Measurements from ENCODE around the gene TGFB1. TPM values are rescaled to one million over a fixed set of nuclear protein-coding genes. Genes with fewer than 3 reads are reported as not detected.

Gene TGFB1
- total and polyA plus RNA-seq, 9 of the 15 experiments (the other 6 are each of a cell fraction or from before 2014, with no cell fraction given): 0.24 to 159 (median 17.2) TPM

DNA sequence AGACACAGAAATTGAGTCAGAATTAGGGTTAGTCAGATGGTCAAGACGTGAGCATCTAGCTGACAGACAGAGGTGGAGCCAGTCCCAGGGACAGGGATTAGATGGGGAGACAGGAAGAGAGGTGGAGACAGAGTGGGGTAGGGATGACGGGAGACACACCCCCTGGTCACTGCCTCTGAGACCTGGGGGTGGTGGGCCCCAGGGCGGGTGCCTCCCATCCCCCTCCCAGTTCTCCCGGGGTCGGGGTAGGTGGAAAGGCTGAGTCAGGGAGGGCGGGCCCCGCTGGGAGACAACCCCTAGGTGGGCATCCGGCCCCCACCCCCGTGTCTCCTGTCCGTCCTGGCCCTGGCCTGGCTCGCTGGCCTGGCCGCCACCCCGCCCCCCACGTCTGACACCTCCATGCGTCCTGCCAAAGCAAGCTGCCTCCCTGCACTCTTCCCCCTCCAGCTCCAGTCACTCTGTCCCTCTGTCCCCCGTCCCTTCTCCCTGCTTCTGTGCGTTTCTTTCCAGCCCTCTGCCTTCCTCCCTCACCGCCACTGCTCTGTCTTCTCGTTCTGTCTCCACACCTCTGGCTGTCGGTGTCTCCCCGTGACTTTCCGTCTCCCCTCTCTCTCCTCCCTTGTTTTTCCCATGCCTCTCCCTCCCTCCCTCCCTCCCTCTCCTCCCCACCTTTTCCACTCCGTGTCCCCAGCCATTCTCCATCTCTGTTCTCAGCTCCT is 28.6 kb downstream of the TGFB1 start (continued):
- TF ChIP-seq RBM14 (IDR thresholded peaks at IDR 0.05; ENCODE audit: borderline replicate concordance, insufficient read depth, low read depth, low read length) (no peak), SRSF3 (IDR thresholded peaks at IDR 0.05; ENCODE audit: insufficient read depth, low read length) (no peak), UBTF (IDR thresholded peaks at IDR 0.05; ENCODE audit: borderline replicate concordance in 1 of 2, low read depth in 2 of 2, low read length in 2 of 2) (0 out of 4 replicates have a peak, but pooled peaks of 1 of the 2 experiments have one; percentile 58), ZNF655 (CRISPR knock-in tag; IDR thresholded peaks at IDR 0.05) (no peak), TEAD1 (CRISPR knock-in tag; IDR thresholded peaks at IDR 0.05) (no peak; a peak in 1 of 4 replicates), SIN3A (IDR thresholded peaks at IDR 0.05; ENCODE audit: borderline replicate concordance in 2 of 2, control insufficient read depth in 1 of 2, low read depth in 2 of 2, low read length in 2 of 2) (0 out of 4 replicates have a peak, but pooled peaks of 1 of the 2 experiments have one; percentile 20), TRIM24 (IDR thresholded peaks at IDR 0.05) (0 out of 4 replicates have a peak, but pooled peaks of 1 of the 2 experiments have one; percentile 57), DDX20 (tag; IDR thresholded peaks at IDR 0.05; ENCODE audit: low read depth) (no peak), KLF16 (IDR thresholded peaks at IDR 0.05) (no peak), MEIS2 (IDR thresholded peaks at IDR 0.05; ENCODE audit: partially characterized antibody) (peak; percentile 26), NEUROD1 (IDR thresholded peaks at IDR 0.05; ENCODE audit: borderline replicate concordance, low read depth, low read length, partially characterized antibody) (no peak), HMGXB4 (CRISPR knock-in tag; IDR thresholded peaks at IDR 0.05) (no peak), MED1 (CRISPR knock-in tag; IDR thresholded peaks at IDR 0.05; ENCODE audit: borderline replicate concordance) (0 out of 2 replicates have a peak, but pooled peaks have one; percentile 60), ARID3B (CRISPR knock-in tag; IDR thresholded peaks at IDR 0.05; ENCODE audit: borderline replicate concordance) (no peak), ZNF324 (CRISPR knock-in tag; IDR thresholded peaks at IDR 0.05) (no peak), NCOA1 (IDR thresholded peaks at IDR 0.05; ENCODE audit: low read depth) (peak; percentile 27; the same call in 1 of the 2 replicates), SMAD4 (CRISPR knock-in tag; conservative IDR thresholded peaks at IDR 0.05) (peak; percentile 48)
- TF ChIP-seq, protein P1, sequence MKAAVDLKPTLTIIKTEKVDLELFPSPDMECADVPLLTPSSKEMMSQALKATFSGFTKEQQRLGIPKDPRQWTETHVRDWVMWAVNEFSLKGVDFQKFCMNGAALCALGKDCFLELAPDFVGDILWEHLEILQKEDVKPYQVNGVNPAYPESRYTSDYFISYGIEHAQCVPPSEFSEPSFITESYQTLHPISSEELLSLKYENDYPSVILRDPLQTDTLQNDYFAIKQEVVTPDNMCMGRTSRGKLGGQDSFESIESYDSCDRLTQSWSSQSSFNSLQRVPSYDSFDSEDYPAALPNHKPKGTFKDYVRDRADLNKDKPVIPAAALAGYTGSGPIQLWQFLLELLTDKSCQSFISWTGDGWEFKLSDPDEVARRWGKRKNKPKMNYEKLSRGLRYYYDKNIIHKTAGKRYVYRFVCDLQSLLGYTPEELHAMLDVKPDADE (conservative IDR thresholded peaks at IDR 0.05; ENCODE audit: control insufficient read depth, low read depth, low read length): no peak
